Measurements from ENCODE around the gene SRC.

DNA sequence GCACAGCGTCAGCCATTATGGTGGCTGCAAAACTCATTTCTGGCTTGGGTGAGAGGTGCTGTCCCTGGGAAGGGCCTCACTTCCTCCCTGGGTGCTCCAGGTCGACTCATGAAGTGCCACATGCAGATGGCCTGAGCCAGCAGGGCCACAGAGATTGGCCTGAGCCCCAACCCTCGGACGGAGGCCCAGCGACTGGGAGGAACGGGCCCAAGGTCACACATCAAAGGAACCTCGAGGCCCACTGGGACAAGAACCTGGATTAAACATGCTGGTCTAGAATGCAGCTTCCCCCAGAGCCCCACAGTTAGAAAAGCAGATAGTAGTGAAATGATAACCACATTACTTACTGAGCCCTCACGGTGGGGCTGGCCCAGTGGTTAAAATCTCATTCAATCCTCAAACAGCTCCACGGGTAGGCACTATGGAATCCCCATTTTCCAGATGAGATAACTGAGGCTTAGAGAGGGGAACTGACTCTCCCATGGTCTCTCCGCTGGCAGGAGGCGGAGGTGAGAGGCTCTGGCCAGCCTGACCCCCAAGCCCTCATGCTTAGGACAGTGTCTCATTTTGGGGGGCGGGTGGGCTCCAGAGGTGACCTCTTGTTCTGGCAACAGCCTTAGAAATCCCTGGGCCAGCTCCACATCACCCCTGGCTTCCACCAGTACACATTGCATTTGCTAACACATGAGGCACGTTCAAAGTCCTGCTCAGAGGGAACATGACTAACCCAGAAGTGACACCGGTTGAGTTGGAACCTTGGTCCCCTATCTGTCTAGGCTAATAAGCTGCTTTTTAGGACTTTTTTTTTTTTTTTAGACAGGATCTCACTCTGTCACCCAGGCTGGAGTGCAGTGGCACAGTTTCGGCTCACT, 53.0 kb downstream of the SRC start:
- TF ChIP-seq, protein P1, sequence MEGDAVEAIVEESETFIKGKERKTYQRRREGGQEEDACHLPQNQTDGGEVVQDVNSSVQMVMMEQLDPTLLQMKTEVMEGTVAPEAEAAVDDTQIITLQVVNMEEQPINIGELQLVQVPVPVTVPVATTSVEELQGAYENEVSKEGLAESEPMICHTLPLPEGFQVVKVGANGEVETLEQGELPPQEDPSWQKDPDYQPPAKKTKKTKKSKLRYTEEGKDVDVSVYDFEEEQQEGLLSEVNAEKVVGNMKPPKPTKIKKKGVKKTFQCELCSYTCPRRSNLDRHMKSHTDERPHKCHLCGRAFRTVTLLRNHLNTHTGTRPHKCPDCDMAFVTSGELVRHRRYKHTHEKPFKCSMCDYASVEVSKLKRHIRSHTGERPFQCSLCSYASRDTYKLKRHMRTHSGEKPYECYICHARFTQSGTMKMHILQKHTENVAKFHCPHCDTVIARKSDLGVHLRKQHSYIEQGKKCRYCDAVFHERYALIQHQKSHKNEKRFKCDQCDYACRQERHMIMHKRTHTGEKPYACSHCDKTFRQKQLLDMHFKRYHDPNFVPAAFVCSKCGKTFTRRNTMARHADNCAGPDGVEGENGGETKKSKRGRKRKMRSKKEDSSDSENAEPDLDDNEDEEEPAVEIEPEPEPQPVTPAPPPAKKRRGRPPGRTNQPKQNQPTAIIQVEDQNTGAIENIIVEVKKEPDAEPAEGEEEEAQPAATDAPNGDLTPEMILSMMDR (IDR thresholded peaks at IDR 0.05 in 2 of 3, conservative IDR thresholded peaks at IDR 0.05 in 1 of 3; ENCODE audit: borderline replicate concordance in 1 of 3, insufficient read depth in 1 of 3, low read depth in 2 of 3, low read length in 2 of 3): 0 out of 6 replicates have a peak, but pooled peaks of 2 of the 3 experiments have one; percentile 5 to 15
- TF ChIP-seq, protein P2, sequence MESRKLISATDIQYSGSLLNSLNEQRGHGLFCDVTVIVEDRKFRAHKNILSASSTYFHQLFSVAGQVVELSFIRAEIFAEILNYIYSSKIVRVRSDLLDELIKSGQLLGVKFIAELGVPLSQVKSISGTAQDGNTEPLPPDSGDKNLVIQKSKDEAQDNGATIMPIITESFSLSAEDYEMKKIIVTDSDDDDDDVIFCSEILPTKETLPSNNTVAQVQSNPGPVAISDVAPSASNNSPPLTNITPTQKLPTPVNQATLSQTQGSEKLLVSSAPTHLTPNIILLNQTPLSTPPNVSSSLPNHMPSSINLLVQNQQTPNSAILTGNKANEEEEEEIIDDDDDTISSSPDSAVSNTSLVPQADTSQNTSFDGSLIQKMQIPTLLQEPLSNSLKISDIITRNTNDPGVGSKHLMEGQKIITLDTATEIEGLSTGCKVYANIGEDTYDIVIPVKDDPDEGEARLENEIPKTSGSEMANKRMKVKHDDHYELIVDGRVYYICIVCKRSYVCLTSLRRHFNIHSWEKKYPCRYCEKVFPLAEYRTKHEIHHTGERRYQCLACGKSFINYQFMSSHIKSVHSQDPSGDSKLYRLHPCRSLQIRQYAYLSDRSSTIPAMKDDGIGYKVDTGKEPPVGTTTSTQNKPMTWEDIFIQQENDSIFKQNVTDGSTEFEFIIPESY (IDR thresholded peaks at IDR 0.05; ENCODE audit: extremely low read depth, insufficient replicate concordance, low read length): no peak
- TF ChIP-seq POLR2A (IDR thresholded peaks at IDR 0.05; ENCODE audit: borderline replicate concordance, extremely low read depth, insufficient read depth, insufficient read length) (no peak), RAD21 (IDR thresholded peaks at IDR 0.05; ENCODE audit: low read depth) (no peak), SIN3A (IDR thresholded peaks at IDR 0.05; ENCODE audit: low read depth) (no peak), ZNF274 (IDR thresholded peaks at IDR 0.05; ENCODE audit: low read depth, low read length) (no peak), POLR2AphosphoS5 (IDR thresholded peaks at IDR 0.05; ENCODE audit: low read depth, low read length) (no peak), EZH2 (IDR thresholded peaks at IDR 0.05) (no peak), CEBPB (IDR thresholded peaks at IDR 0.05; ENCODE audit: low read depth) (no peak), EZH2phosphoT487 (IDR thresholded peaks at IDR 0.05; ENCODE audit: borderline replicate concordance) (no peak), SP1 (IDR thresholded peaks at IDR 0.05; ENCODE audit: low read depth) (no peak), EGR1 (IDR thresholded peaks at IDR 0.05; ENCODE audit: low read depth) (no peak)
- TF ChIP-seq, protein P3, sequence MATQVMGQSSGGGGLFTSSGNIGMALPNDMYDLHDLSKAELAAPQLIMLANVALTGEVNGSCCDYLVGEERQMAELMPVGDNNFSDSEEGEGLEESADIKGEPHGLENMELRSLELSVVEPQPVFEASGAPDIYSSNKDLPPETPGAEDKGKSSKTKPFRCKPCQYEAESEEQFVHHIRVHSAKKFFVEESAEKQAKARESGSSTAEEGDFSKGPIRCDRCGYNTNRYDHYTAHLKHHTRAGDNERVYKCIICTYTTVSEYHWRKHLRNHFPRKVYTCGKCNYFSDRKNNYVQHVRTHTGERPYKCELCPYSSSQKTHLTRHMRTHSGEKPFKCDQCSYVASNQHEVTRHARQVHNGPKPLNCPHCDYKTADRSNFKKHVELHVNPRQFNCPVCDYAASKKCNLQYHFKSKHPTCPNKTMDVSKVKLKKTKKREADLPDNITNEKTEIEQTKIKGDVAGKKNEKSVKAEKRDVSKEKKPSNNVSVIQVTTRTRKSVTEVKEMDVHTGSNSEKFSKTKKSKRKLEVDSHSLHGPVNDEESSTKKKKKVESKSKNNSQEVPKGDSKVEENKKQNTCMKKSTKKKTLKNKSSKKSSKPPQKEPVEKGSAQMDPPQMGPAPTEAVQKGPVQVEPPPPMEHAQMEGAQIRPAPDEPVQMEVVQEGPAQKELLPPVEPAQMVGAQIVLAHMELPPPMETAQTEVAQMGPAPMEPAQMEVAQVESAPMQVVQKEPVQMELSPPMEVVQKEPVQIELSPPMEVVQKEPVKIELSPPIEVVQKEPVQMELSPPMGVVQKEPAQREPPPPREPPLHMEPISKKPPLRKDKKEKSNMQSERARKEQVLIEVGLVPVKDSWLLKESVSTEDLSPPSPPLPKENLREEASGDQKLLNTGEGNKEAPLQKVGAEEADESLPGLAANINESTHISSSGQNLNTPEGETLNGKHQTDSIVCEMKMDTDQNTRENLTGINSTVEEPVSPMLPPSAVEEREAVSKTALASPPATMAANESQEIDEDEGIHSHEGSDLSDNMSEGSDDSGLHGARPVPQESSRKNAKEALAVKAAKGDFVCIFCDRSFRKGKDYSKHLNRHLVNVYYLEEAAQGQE (IDR thresholded peaks at IDR 0.05; ENCODE audit: low read depth): no peak
- TF ChIP-seq, protein P4, sequence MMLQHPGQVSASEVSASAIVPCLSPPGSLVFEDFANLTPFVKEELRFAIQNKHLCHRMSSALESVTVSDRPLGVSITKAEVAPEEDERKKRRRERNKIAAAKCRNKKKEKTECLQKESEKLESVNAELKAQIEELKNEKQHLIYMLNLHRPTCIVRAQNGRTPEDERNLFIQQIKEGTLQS (IDR thresholded peaks at IDR 0.05): no peak

All from HCT116 (cell line).